SU-DHL-6 (cell line): ENCODE results near the gene OR2T33.
"Not testable (repeated sequence)": the region's sequence is repeated elsewhere in the genome, so short reads cannot be mapped to it uniquely, and the experiment has no call there.

Source experiments
- CTCF ChIP-seq: fragments of 200-600 bp; sonication (generic); IDR thresholded peaks from one replicate; pipeline ENCODE4 v1.5.1; 2017; ENCODE audit warnings: antibody characterized with exemption, mild to moderate bottlenecking, low read length, moderate library complexity; ENCODE audit not compliant: insufficient read depth, poor library complexity, severe bottlenecking
- EZH2phosphoT487 ChIP-seq: fragments of 200-600 bp; sonication (generic), shearing (Covaris generic); conservative IDR thresholded peaks from 2 replicates; pipeline ENCODE4 v1.6.1; 2018; ENCODE audit warnings: mild to moderate bottlenecking, antibody characterized with exemption, low read length, moderate library complexity, mixed read lengths

GRCh38 chr1:248259309-248259708 is 18.5 kb downstream of the OR2T33 start:
- TF ChIP-seq EZH2phosphoT487, CTCF: not testable (repeated sequence)
